HG03064 (cell line): ENCODE measurements around the gene TAL2.
"Not testable (repeated sequence)": the region's sequence is repeated elsewhere in the genome, so short reads cannot be mapped to it uniquely, and the experiment has no call there.

Experiments
- ATAC-seq: cut with Tn5 transposase; IDR thresholded peaks from one replicate; pipeline ENCODE4 v1.9.1; 2021; ENCODE audit warnings: low read depth; ENCODE audit not compliant: unreplicated experiment

The TAL2 gene

DNA sequence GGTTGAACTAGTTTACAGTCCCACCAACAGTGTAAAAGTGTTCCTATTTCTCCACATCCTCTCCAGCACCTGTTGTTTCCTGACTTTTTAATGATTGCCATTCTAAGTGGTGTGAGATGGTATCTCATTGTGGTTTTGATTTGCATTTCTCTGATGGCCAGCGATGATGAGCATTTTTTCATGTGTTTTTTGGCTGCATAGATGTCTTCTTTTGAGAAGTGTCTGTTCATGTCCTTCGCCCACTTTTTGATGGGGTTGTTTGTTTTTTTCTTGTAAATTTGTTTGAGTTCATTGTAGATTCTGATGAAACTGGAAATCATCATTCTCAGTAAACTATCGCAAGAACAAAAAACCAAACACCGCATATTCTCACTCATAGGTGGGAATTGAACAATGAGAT lies 41.4 kb downstream of the TAL2 start:
- ATAC-seq, result not testable (repeated sequence)

DNA sequence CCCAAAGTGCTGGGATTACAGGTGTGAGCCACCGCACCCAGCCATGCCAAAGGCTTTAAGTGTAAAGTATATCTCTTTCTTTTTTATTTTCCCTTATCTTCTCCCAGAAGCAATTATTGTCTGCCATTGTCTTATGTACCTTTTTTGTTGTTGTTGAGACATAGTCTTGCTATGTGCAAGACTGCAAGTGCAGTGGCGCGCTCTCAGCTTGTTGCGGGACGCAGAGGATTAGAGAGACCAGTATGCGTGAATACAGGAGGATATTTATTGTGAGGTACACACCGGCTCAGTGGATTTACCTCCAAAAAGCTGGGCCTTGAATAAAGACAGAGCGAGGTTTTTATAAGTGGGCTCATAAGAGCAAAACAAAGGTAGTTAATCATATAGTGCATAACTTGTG lies 43.9 kb downstream of the TAL2 start:
- no peak for ATAC-seq

DNA sequence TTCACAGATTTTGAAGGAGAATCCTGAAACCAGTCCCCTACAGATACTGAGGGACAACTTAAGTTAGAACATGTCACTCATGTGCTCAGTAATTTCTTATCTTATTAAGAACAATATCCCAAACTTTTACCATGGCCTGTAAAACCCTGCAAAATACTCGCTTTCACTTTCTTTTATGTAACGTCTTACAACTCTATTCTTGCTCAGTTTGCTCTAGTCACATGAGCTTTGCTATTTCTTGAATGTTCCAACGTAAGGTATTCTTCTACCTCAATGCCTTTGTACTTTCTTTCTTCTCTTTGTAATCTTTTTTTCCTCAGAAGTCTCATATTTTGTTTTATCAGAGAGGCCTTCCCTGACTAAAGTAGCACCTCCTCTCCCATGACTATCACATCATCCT lies 46.1 kb downstream of the TAL2 start:
- ATAC-seq, result no peak

DNA sequence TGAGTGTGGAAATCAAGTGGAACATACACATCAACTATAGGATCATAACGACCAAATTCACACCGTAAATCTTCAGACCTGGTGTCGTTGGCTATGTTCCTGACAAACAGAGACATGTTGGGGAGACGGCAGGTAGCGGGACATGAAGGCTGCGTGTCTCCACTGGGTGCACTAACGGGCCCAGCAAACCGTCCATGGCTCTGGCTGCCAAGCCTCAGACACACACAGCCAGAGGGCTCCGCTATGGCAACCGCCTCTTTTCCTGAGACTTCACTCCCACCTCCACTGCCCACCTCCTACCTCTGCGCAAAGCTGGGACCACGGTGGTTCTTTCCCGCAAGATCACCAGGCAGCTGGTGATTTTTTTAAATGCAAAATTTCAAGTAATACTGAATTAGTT lies 48.4 kb downstream of the TAL2 start:
- no peak for ATAC-seq

DNA sequence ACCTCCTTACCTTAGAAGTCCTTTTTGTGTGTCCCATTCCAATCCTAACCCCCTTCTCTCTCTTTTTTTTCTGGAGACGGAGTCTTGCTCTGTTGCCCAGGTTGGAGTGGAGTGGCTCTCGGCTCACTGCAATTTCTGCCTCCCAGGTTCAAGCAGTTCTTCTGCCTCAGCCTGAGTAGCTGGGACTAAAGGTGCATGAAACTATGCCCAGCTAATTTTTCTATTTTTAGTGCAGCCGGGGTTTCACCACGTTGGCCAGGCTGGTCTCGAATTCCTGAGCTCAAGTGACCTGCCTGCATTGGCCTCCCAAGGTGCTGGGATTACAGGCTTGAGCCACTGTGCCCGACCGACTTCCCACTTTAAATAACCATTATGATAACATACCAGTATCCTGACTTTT lies 49.6 kb downstream of the TAL2 start:
- ATAC-seq, result no peak

DNA sequence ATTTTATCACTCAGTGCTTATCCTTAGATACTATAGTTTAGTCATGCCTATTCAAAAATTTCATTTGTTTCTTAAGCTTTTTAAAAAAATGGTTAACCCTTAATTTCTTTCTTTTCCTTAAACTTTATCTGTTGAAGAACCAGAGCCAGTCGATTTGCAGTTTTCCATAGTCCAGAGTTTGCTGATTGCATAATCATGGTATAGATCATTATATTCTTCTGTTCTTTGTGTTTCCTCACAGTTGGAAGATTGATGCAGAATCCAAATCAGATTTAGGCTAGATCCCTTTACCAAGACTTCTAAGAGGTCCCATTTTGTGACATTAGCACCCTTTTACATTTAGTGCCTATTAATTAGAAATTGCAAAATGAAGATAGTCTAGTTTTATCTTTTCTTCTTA lies 50.0 kb downstream of the TAL2 start:
- no peak for ATAC-seq
